Common myeloid progenitor, CD34-positive (primary cell): ENCODE data around the gene ZNF503.

Source experiments
- CTCF ChIA-PET: fragments of 350-600 bp; sonication (Branson Sonifier 250); formaldehyde crosslinking; loops from one replicate; lab custom pipeline; 2021; ENCODE audit warnings: antibody characterized with exemption; lab: Charles Lee
- POLR2A ChIA-PET: fragments of 350-600 bp; sonication (Branson Sonifier 250); formaldehyde crosslinking; loops from one replicate; lab custom pipeline; 2021; ENCODE audit warnings: antibody characterized with exemption; lab: Charles Lee
- DNase-seq, 3 donors: peaks; one replicate each; pipeline versions ENCODE4 v3.0.0 to v3.0.0-alpha.2; 2013
- H3K27ac ChIP-seq, 2 experiments: 1 replicate in 1 of 2; 2 replicates in 1 of 2; pipeline ENCODE4 v1.7.0; 2013; ENCODE audit warnings: inconsistent platforms in 2 of 2, low read length in 2 of 2, mild to moderate bottlenecking in 2 of 2, low read depth in 1 of 2, moderate library complexity in 1 of 2; ENCODE audit not compliant: severe bottlenecking in 2 of 2, insufficient read depth in 1 of 2, poor library complexity in 1 of 2
- H3K27me3 ChIP-seq, 5 experiments: replicated peaks in 2 of 5; 1 replicate in 3 of 5; 2 replicates in 2 of 5; pipeline versions ENCODE4 v1.6.1 to v1.7.0; 2013; ENCODE audit warnings: low read length in 4 of 5, mild to moderate bottlenecking in 2 of 5, moderate library complexity in 2 of 5, inconsistent platforms in 1 of 5; ENCODE audit not compliant: insufficient read depth in 5 of 5, control insufficient read depth in 4 of 5
- H3K36me3 ChIP-seq, 4 experiments: 1 replicate in 2 of 4; 2 replicates in 2 of 4; pipeline versions ENCODE4 v1.6.1 to v1.7.0; 2013; ENCODE audit warnings: low read length in 3 of 4, control low read depth in 1 of 4, mild to moderate bottlenecking in 1 of 4; ENCODE audit not compliant: control insufficient read depth in 4 of 4, insufficient read depth in 4 of 4
- H3K4me1 ChIP-seq, 4 experiments: 1 replicate in 3 of 4; 2 replicates in 1 of 4; pipeline versions ENCODE4 v1.6.1 to v1.7.1; 2013; ENCODE audit warnings: low read length in 3 of 4, mild to moderate bottlenecking in 3 of 4, control low read depth in 1 of 4, inconsistent platforms in 1 of 4, moderate library complexity in 1 of 4; ENCODE audit not compliant: control insufficient read depth in 4 of 4, insufficient read depth in 4 of 4; ENCODE audit errors: control extremely low read depth in 1 of 4
- H3K4me3 ChIP-seq, 7 experiments: 1 replicate in 4 of 7; 2 replicates in 3 of 7; pipeline versions ENCODE4 v1.5.1 to v1.7.0; 2013; ENCODE audit warnings: mild to moderate bottlenecking in 7 of 7, low read length in 6 of 7, moderate library complexity in 6 of 7, inconsistent platforms in 2 of 7, low read depth in 2 of 7, control low read depth in 1 of 7; ENCODE audit not compliant: insufficient read depth in 4 of 7, control insufficient read depth in 1 of 7; ENCODE audit errors: extremely low read depth in 1 of 7
- H3K9me3 ChIP-seq, 5 experiments: 1 replicate in 4 of 5; 2 replicates in 1 of 5; pipeline versions ENCODE4 v1.6.1 to v1.7.1; 2013; ENCODE audit warnings: low read length in 4 of 5, mild to moderate bottlenecking in 2 of 5, inconsistent platforms in 1 of 5, low read depth in 1 of 5, moderate library complexity in 1 of 5; ENCODE audit not compliant: control insufficient read depth in 4 of 5, insufficient read depth in 2 of 5; ENCODE audit errors: control extremely low read depth in 1 of 5
- WGBS: methylation state at CpG from one replicate; pipeline ENCODE4 v1.1.5; 2013; ENCODE audit not compliant: insufficient coverage; 5-methylcytosine and 5-hydroxymethylcytosine counted together

ZNF503 gene

DNA sequence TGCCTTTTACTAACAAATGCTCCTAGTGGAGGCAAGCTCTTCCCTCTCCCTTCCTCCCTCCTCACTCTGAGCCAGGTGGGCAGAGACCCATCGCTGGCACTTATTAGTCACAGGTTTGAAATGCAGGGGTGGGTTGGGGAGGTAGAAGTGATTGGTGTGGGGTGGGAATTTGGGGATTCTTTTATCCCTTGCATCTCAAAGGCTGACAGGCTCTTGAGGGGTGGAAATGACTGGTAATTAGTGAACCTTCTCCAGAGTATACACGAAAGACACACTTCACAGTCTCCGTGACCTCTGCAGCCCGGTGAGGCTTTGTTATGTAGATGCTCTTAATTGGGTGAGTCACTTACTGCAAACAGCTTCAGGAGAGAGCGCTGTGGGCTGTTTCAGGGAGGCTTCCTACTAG lies 16.0 kb upstream of the ZNF503 start:
- peaks cover 0 to 3% (median 0%) of the 10 kb centered on the region in 5 experiments for H3K27me3 ChIP-seq
- no peak overlapping the region for H3K4me3 ChIP-seq
- 100% methylated on average over 1 of the region's 5 CpGs for WGBS
- no peak overlapping the region for H3K27ac ChIP-seq
- no peaks in the 10 kb centered on the region for H3K4me1 ChIP-seq
- ChIA-PET POLR2A (no interaction called here), CTCF (interaction anchor here (1.8 kb wide), 1 partner anchor 14 kb away, joined by 4 read pairs; no protein-coding TSS in a partner anchor)
- no peak for DNase-seq
- H3K9me3 ChIP-seq = no peaks in the 10 kb centered on the region
- no peaks in the 10 kb centered on the region for H3K36me3 ChIP-seq

DNA sequence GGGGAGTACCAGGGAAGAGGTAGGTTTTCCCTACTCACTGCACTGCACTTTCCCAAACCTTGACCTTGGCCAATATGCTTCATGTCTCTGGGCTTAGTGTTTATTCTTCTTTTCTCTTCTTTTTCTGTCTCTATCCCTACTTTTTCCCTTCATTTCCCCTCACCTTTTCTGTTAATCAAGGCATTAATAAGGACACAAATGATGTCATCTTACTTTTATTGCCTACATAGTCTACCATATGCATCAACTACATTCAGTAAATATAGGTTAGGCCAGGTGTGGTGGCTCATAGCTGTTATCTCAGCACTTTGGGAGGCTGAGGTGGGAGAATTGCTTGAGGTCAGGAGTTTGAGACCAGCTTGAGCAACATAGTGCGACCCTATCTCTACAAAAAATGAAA lies 13.0 kb upstream of the ZNF503 start:
- Histone ChIP-seq H3K27ac (no peak overlapping the region), H3K36me3 (no peaks in the 10 kb centered on the region), H3K4me3 (no peak overlapping the region), H3K9me3 (no peaks in the 10 kb centered on the region), H3K27me3 (peaks cover 0 to 7% (median 3%) of the 10 kb centered on the region in 5 experiments), H3K4me1 (peaks cover 0 to 4% (median 1%) of the 10 kb centered on the region in 4 experiments)
- ChIA-PET CTCF (no interaction called here), POLR2A (no interaction called here)
- DNase-seq = no peak
- no CpG with 5 or more reads among the region's 1 CpG for WGBS

DNA sequence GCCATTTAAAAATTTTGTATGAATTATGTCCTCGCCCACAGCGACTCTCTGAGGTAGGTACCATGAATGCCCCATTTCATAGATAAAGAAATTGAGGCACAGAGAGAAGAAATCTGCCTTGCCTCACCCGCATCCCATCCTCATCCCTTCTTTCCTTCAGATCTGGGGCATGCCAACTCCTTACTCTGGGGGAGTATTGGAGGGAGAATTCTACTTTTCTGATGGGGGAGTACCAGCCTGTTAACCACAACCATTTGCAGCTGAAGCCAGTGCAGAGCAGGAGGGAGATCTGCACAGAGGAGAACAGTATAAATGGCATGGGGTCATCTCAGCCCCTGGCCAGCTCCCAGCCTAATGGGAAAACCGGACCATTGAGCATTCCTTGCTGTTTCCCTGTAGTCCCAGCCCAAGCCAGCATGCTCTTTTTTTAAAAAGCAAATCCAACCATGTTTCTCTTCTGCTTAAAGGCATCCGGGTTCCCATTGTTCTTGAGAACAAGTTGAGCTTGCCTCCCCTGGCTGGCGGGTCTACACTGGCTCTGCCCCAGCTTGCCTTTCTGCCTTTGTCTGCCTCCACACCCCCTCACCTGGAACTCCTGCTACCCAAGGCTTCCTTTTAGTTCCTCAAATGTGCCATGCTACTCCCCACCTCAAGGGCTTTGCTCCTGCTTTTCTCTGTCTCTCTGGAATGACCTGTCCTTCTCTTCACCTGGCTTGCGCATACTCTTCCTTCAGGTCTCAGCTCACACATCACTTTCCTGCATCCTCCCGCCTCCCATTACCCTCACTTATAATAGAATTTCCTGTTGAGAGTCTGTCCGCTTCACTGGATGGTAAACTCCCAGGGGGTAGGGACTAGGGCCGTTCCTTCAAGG lies 8.8 kb upstream of the ZNF503 start:
- POLR2A ChIA-PET = interaction anchor here (1.2 kb wide), 1 partner anchor 9 kb away, joined by 3 read pairs; no protein-coding TSS in a partner anchor

DNA sequence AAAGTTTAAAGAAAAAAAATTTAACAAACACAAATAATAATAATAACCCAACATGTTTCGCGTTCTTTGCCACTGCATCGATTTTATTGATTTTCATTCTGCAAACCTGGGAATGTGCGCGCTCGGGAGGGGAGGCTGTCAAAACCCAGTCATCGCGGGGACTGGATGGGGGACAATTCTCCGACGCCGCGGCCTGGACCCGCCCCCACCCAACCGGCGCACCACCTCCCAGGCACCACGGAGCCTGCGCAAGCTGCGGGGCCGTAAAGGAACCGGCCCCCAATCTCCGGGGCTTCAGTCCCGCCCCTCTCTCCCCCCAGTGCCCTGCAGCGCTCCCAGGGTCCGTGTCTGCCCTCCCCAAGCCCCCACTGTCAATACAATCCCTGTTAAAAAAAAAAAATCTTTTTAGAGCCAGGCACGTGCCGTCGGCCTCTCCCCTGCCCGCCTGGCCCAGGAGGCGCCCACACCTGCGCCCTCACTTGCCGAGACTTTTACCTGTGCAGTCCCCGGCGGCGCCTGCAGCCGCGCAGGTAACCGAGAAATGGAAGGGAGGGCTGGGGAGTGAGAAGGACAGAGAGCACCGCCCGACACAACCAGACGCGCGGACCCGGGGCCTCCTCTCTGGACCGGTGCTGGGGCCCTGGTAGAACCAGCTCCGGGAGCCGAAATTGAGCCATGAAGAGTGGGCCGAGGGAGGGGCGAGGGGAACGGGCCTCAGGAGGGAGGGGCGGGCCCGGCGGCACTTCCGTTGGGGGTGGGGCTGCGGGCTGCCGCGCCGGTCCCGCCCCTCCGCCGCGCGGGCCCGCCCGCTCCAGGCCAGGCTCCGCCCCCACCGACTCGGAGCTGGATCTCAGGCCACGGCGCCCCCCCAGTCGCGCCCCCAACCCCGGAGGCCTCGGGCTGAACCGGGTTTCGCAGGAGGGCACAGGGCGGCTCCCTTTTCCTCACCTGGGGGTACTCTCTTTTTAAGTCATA lies 7.6 kb upstream of the ZNF503 start:
- Histone ChIP-seq H3K27ac (no peak overlapping the region), H3K4me1 (peaks cover 3 to 43% (median 35%) of the 10 kb centered on the region in 4 experiments), H3K27me3 (peaks cover 0 to 54% (median 17%) of the 10 kb centered on the region in 5 experiments), H3K4me3 (peak overlapping the region; percentile 65 to 87 (median 77)), H3K9me3 (peaks cover 0 to 2% (median 0%) of the 10 kb centered on the region in 5 experiments), H3K36me3 (no peaks in the 10 kb centered on the region)
- DNase-seq = peak; percentile 62 to 79 (median 71)
- WGBS = 0% methylated on average over 45 of the region's 76 CpGs
- CTCF ChIA-PET = interaction anchor here (1.0 kb wide), 1 partner anchor 21 kb away, joined by 3 read pairs; no protein-coding TSS in a partner anchor
- POLR2A ChIA-PET = interaction anchor here (0.6 to 1.2 kb wide), 2 partner anchors 8 to 673 kb away, joined by 3 read pairs; no protein-coding TSS in a partner anchor

More for the DNA sequence above, 8.8 kb upstream of the ZNF503 start:
- Histone ChIP-seq H3K4me1 (peaks cover 3 to 31% (median 26%) of the 10 kb centered on the region in 4 experiments), H3K36me3 (no peaks in the 10 kb centered on the region), H3K4me3 (peak overlapping the region in 2 of 7 experiments; percentile 78 to 80), H3K27ac (no peak overlapping the region), H3K27me3 (peaks cover 0 to 42% (median 17%) of the 10 kb centered on the region in 5 experiments), H3K9me3 (peaks cover 0 to 2% (median 0%) of the 10 kb centered on the region in 5 experiments)
- DNase-seq = no peak
- WGBS = 98% methylated on average over 7 of the region's 10 CpGs
- CTCF ChIA-PET = interaction anchor here (0.6 to 1.0 kb wide), 2 partner anchors 11 to 20 kb away, joined by 3 read pairs; no protein-coding TSS in a partner anchor

DNA sequence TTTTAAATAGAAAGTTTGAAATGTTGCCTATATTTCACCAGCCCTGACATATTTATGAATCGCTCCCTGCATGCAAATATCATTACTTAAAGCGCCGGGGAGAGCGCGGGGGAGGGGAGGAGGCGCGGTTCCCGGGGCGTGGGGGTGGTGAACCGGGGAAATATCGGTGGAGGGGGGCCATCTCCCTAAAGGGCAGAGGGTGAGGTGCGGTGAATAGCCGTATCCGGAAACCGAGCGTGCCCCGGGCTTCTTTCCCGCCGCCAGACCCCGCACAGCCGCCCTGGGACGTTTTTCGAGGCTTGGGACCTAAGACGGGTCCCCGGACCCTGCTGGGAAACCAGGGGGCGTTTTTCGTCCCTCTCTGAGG lies 6.9 kb upstream of the ZNF503 start:
- no peak for DNase-seq
- Histone ChIP-seq H3K4me1 (peaks cover 3 to 50% (median 42%) of the 10 kb centered on the region in 4 experiments), H3K36me3 (no peaks in the 10 kb centered on the region), H3K9me3 (peaks cover 0 to 2% (median 0%) of the 10 kb centered on the region in 5 experiments), H3K27me3 (peaks cover 0 to 61% (median 17%) of the 10 kb centered on the region in 5 experiments), H3K27ac (no peak overlapping the region), H3K4me3 (peak overlapping the region; percentile 50 to 87 (median 77))
- ChIA-PET CTCF (no interaction called here), POLR2A (no interaction called here)
- 0% methylated on average over 17 of the region's 27 CpGs for WGBS

DNA sequence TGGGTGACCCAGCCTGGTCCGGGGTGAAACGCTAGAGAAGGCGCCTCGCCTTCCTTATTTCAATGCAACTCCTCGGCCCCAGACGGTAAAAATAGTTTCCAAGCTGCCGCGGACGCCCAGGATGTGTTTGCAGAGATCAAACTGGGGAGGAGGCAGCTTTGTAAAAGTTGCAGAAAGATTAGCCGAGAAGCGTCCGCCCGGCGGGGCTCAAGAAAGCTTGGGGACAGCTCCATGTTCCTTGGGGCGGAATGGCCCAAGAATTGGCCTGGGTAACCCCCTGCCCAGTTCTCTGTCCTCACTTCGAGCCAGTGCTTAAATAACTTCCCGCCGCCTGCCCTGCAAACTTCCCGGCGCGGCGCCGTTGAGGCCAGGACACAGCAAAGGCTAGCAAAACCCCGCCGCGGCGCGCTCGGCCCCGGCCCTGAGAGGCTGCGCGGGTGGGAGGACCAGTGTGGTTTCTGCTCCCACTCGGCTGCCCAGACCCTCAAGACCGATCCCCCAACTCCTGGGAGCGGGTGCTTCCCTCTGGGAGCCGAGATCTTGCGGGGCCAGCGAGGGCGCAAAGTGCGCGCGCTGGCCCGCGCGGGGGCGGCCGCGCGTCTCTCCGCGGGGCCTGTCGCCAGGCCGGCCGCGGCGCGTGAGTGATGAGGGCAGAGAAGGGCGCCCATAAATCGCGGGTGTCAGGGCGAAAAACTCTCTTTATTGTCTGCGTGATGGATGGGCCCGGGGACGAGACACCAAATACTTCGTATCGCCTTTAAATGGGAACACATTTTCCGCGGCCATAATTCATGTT lies 6.3 kb upstream of the ZNF503 start:
- CTCF ChIA-PET = no interaction called here
- 1% methylated on average over 61 of the region's 68 CpGs for WGBS
- peak overlapping the region; percentile 50 to 87 (median 77) for H3K4me3 ChIP-seq
- no peaks in the 10 kb centered on the region for H3K36me3 ChIP-seq
- DNase-seq = peak in 2 of 3 donors; percentile 41 to 61
- peaks cover 0 to 66% (median 22%) of the 10 kb centered on the region in 5 experiments for H3K27me3 ChIP-seq
- H3K4me1 ChIP-seq = peaks cover 3 to 55% (median 48%) of the 10 kb centered on the region in 4 experiments
- H3K9me3 ChIP-seq = peaks cover 0 to 2% (median 0%) of the 10 kb centered on the region in 5 experiments
- H3K27ac ChIP-seq = no peak overlapping the region
- POLR2A ChIA-PET = no interaction called here
